NK-92 (cell line): ENCODE results near the gene RALB.
"Not testable (repeated sequence)": the region's sequence is repeated elsewhere in the genome, so short reads cannot be mapped to it uniquely, and the experiment has no call there.

Experiments used
- DNase-seq: peaks from one replicate; lab custom pipeline; 2025; ENCODE audit not compliant: unreplicated experiment; lab: John Stamatoyannopoulos, UW

RALB gene

GRCh38 chr2:120315367-120316033 lies 62.8 kb downstream of the RALB start:
- DNase-seq, result no peak

- no peak for DNase-seq
Measured at GRCh38 chr2:120316071-120316470, 63.4 kb downstream of the RALB start.

- DNase-seq, result no peak
Measured at GRCh38 chr2:120316528-120317179, 64.0 kb downstream of the RALB start.

- DNase-seq, result no peak
Measured at GRCh38 chr2:120317180-120317533, 64.5 kb downstream of the RALB start.

GRCh38 chr2:120317916-120318315 lies 65.3 kb downstream of the RALB start:
- DNase-seq, result no peak

- DNase-seq, result no peak
Measured at GRCh38 chr2:120318626-120319025, 66.0 kb downstream of the RALB start.

GRCh38 chr2:120319123-120319522 lies 66.5 kb downstream of the RALB start:
- DNase-seq, result no peak

- no peak for DNase-seq
Measured at GRCh38 chr2:120319686-120320317, 67.2 kb downstream of the RALB start.

GRCh38 chr2:120320318-120320851 lies 67.7 kb downstream of the RALB start:
- no peak for DNase-seq

- DNase-seq, result not testable (repeated sequence)
Measured at GRCh38 chr2:120320887-120321556, 68.4 kb downstream of the RALB start.

GRCh38 chr2:120321721-120322284 lies 69.2 kb downstream of the RALB start:
- DNase-seq, result no peak

- no peak for DNase-seq
Measured at GRCh38 chr2:120322329-120322728, 69.7 kb downstream of the RALB start.

GRCh38 chr2:120323214-120323613 lies 70.6 kb downstream of the RALB start:
- no peak for DNase-seq

- DNase-seq, result no peak
Measured at GRCh38 chr2:120323807-120324399, 71.3 kb downstream of the RALB start.

GRCh38 chr2:120324933-120325332 lies 72.3 kb downstream of the RALB start:
- no peak for DNase-seq

GRCh38 chr2:120326066-120326465 lies 73.4 kb downstream of the RALB start:
- no peak for DNase-seq

- DNase-seq, result no peak
Measured at GRCh38 chr2:120330946-120331822, 78.5 kb downstream of the RALB start.

GRCh38 chr2:120331903-120332302 lies 79.3 kb downstream of the RALB start:
- no peak for DNase-seq

- DNase-seq, result no peak
Measured at GRCh38 chr2:120332384-120332783, 79.7 kb downstream of the RALB start.

- DNase-seq, result no peak
Measured at GRCh38 chr2:120334068-120334467, 81.4 kb downstream of the RALB start.
